CD14-positive monocyte (primary cell): ENCODE data around the gene FHOD3. TPM values are rescaled to one million over a fixed set of nuclear protein-coding genes. Genes with fewer than 3 reads are reported as not detected.

Experiments used
- DNase-seq, 3 donors: peaks; one replicate each; pipeline ENCODE4 v3.0.0-alpha.2; 2011 to 2022
- H2AFZ ChIP-seq: 2 replicates; pipeline ENCODE4 v1.6.0; 2012; ENCODE audit warnings: mild to moderate bottlenecking, low read depth, low read length, inconsistent platforms; ENCODE audit not compliant: insufficient read depth, poor library complexity, severe bottlenecking
- H3K27ac ChIP-seq, 2 donors: 1 replicate in 1 of 2; 2 replicates in 1 of 2; pipeline ENCODE4 v1.5.1; 2012 to 2013; ENCODE audit warnings: low read length in 2 of 2, control low read depth in 1 of 2, inconsistent platforms in 1 of 2, low read depth in 1 of 2, mild to moderate bottlenecking in 1 of 2
- H3K27me3 ChIP-seq, 2 donors: one replicate each; pipeline versions ENCODE4 v1.6.0 to v1.6.1; 2011 to 2013; ENCODE audit warnings: low read length in 2 of 2; ENCODE audit not compliant: control insufficient read depth in 2 of 2, insufficient read depth in 2 of 2
- H3K36me3 ChIP-seq, 2 donors: replicated peaks in 1 of 2; 1 replicate in 1 of 2; 2 replicates in 1 of 2; pipeline versions ENCODE4 v1.5.1 to v1.6.1; 2012 to 2013; ENCODE audit warnings: low read length in 2 of 2, control low read depth in 1 of 2, inconsistent platforms in 1 of 2, mild to moderate bottlenecking in 1 of 2; ENCODE audit not compliant: insufficient read depth in 2 of 2, control insufficient read depth in 1 of 2
- H3K4me1 ChIP-seq, 2 donors: 1 replicate in 1 of 2; 2 replicates in 1 of 2; pipeline versions ENCODE4 v1.5.1 to v1.6.1; 2012 to 2013; ENCODE audit warnings: low read length in 2 of 2, control low read depth in 1 of 2, inconsistent platforms in 1 of 2, mild to moderate bottlenecking in 1 of 2, moderate library complexity in 1 of 2; ENCODE audit not compliant: insufficient read depth in 2 of 2, control insufficient read depth in 1 of 2
- H3K4me2 ChIP-seq: replicated peaks from 2 replicates; pipeline ENCODE3; 2012; ENCODE audit warnings: low read length, moderate library complexity, mild to moderate bottlenecking; ENCODE audit not compliant: poor library complexity, severe bottlenecking; ENCODE audit errors: extremely low read depth
- H3K4me3 ChIP-seq, 3 experiments: fragments of 200-600 bp in 1 of 3; sonication (generic) in 1 of 3; replicated peaks in 1 of 3; 1 replicate in 2 of 3; 2 replicates in 1 of 3; pipeline ENCODE4 v1.5.1; 2011 to 2013; ENCODE audit warnings: low read length in 3 of 3, mild to moderate bottlenecking in 3 of 3, control low read depth in 2 of 3, low read depth in 2 of 3, inconsistent platforms in 1 of 3, moderate library complexity in 1 of 3
- H3K79me2 ChIP-seq: 2 replicates; pipeline ENCODE4 v1.6.0; 2012; ENCODE audit warnings: mild to moderate bottlenecking, control low read depth, inconsistent platforms, low read length, moderate library complexity; ENCODE audit not compliant: insufficient read depth
- H3K9ac ChIP-seq: 2 replicates; pipeline ENCODE4 v1.6.0; 2017; ENCODE audit warnings: low read length, mild to moderate bottlenecking; ENCODE audit not compliant: insufficient read depth, poor library complexity, severe bottlenecking
- H3K9me3 ChIP-seq, 2 donors: replicated peaks in 1 of 2; 1 replicate in 1 of 2; 2 replicates in 1 of 2; pipeline versions ENCODE4 v1.5.1 to v1.6.1; 2012 to 2013; ENCODE audit warnings: low read length in 2 of 2, control low read depth in 1 of 2; ENCODE audit not compliant: control insufficient read depth in 1 of 2, insufficient read depth in 1 of 2
- H4K20me1 ChIP-seq: 2 replicates; pipeline ENCODE4 v1.6.0; 2012; ENCODE audit warnings: mild to moderate bottlenecking, low read length, control low read depth, moderate library complexity; ENCODE audit not compliant: insufficient read depth
- H3K27ac Mint-ChIP-seq, 7 donors: one replicate each; pipeline ENCODE4 v1.8.0; 2020; ENCODE audit warnings: mild to moderate bottlenecking in 7 of 7, mixed read lengths in 7 of 7, moderate library complexity in 6 of 7, inconsistent platforms in 2 of 7
- H3K27me3 Mint-ChIP-seq, 3 donors: one replicate each; pipeline ENCODE4 v1.8.0; 2021 to 2022; ENCODE audit warnings: low read depth in 3 of 3, mild to moderate bottlenecking in 3 of 3, mixed read lengths in 3 of 3, moderate library complexity in 3 of 3, inconsistent platforms in 1 of 3
- H3K36me3 Mint-ChIP-seq, 2 donors: one replicate each; pipeline ENCODE4 v1.8.0; 2020; ENCODE audit warnings: mixed read lengths in 2 of 2, inconsistent platforms in 1 of 2, mild to moderate bottlenecking in 1 of 2
- H3K4me1 Mint-ChIP-seq: one replicate; pipeline ENCODE4 v1.8.0; 2020; ENCODE audit warnings: mild to moderate bottlenecking, mixed read lengths
- H3K4me3 Mint-ChIP-seq, 2 donors: one replicate each; pipeline ENCODE4 v1.8.0; 2020; ENCODE audit warnings: mild to moderate bottlenecking in 2 of 2, mixed read lengths in 2 of 2, moderate library complexity in 1 of 2
- H3K9me3 Mint-ChIP-seq, 7 donors: one replicate each; pipeline ENCODE4 v1.8.0; 2020 to 2022; ENCODE audit warnings: mixed read lengths in 7 of 7, mild to moderate bottlenecking in 6 of 7, moderate library complexity in 6 of 7, inconsistent platforms in 2 of 7
- WGBS: methylation state at CpG from one replicate; pipeline ENCODE4 v1.1.5; 2013; ENCODE audit warnings: missing lambda C conversion rate; ENCODE audit not compliant: insufficient coverage; 5-methylcytosine and 5-hydroxymethylcytosine counted together
- intact Hi-C, 2 donors: fragments of 100-400 bp; cut with micrococcal nuclease; formaldehyde crosslinking; loops; one replicate each; pipeline versions ENCODE4 v1.15.0 to v1.15.1; 2023
- polyA plus RNA-seq, 3 donors: library from polyadenylated mRNA; depleted of rRNA in 1 of 3; unstranded in 2 of 3; stranded (reverse) in 1 of 3; fragments of 300-500 nt in 2 of 3; fragments of >200 nt in 1 of 3; fragmentation: Illumina TruSeq in 2 of 3; gene quantifications; 1 replicate in 2 of 3; 2 replicates in 1 of 3; pipeline ENCODE4 v1.2.3, GENCODE V29; 2012 to 2021
- TF ChIP-seq, protein P1 (sequence below): fragments of 200-600 bp; IDR thresholded peaks from one replicate; pipeline ENCODE4 v1.8.0; 2022; ENCODE audit warnings: antibody characterized with exemption, mild to moderate bottlenecking

Gene FHOD3
- polyA plus RNA-seq, 3 donors, result not detected

DNA sequence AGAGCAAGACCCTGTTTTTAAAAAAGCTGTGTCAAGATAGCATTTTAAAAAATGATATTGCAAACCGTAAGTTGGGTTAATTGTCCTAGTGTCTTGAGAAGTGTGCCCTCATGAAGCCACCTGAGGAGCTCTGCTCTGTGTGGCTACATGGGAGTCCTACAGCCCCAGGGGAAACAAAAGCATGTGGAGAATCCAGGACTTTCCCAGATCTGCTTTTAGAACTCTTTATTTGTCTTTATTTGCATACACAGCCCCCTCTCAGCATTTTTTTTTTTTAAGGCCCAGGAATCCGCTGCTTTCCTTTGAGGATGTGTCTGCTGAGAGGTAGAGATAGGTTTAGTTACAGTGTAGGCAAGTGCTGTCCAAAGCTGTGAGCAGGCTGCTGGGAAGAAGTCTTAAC lies 219.2 kb downstream of the FHOD3 start:
- intact Hi-C loops, result no loop called here
- Mint-ChIP-seq H3K27me3 (peaks cover 2 to 7% (median 3%) of the 10 kb centered on the region in 3 donors), H3K36me3 (no peaks in the 10 kb centered on the region), H3K4me1 (no peaks in the 10 kb centered on the region), H3K27ac (no peak overlapping the region), H3K9me3 (peaks cover 0 to 9% (median 0%) of the 10 kb centered on the region in 7 donors), H3K4me3 (no peak overlapping the region)
- H3K36me3 ChIP-seq, result no peaks in the 10 kb centered on the region
- WGBS, result 100% methylated on average over 1 of the region's 2 CpGs
- H3K27ac ChIP-seq, result no peak overlapping the region
- TF ChIP-seq, protein P1, sequence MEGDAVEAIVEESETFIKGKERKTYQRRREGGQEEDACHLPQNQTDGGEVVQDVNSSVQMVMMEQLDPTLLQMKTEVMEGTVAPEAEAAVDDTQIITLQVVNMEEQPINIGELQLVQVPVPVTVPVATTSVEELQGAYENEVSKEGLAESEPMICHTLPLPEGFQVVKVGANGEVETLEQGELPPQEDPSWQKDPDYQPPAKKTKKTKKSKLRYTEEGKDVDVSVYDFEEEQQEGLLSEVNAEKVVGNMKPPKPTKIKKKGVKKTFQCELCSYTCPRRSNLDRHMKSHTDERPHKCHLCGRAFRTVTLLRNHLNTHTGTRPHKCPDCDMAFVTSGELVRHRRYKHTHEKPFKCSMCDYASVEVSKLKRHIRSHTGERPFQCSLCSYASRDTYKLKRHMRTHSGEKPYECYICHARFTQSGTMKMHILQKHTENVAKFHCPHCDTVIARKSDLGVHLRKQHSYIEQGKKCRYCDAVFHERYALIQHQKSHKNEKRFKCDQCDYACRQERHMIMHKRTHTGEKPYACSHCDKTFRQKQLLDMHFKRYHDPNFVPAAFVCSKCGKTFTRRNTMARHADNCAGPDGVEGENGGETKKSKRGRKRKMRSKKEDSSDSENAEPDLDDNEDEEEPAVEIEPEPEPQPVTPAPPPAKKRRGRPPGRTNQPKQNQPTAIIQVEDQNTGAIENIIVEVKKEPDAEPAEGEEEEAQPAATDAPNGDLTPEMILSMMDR, result no peak
- H3K27me3 ChIP-seq, result no peaks in the 10 kb centered on the region
- no peak overlapping the region for H3K9ac ChIP-seq
- H3K4me2 ChIP-seq, result no peak overlapping the region
- H4K20me1 ChIP-seq, result no peaks in the 10 kb centered on the region
- H2AFZ ChIP-seq, result no peak overlapping the region
- H3K9me3 ChIP-seq, result no peaks in the 10 kb centered on the region
- H3K79me2 ChIP-seq, result no peaks in the 10 kb centered on the region
- H3K4me3 ChIP-seq, result no peak overlapping the region
- no peak for DNase-seq
- no peaks in the 10 kb centered on the region for H3K4me1 ChIP-seq

GRCh38 chr18:36518839-36519238 lies 221.3 kb downstream of the FHOD3 start:
- intact Hi-C loops, result no loop called here
- H3K27me3 Mint-ChIP-seq, result peaks cover 1 to 3% (median 1%) of the 10 kb centered on the region in 3 donors

More at GRCh38 chr18:36518839-36519238, 221.3 kb downstream of the FHOD3 start:
- Mint-ChIP-seq H3K4me3 (no peak overlapping the region), H3K9me3 (peaks cover 0 to 8% (median 0%) of the 10 kb centered on the region in 7 donors), H3K27ac (no peak overlapping the region), H3K4me1 (no peaks in the 10 kb centered on the region), H3K36me3 (no peaks in the 10 kb centered on the region)
- no peaks in the 10 kb centered on the region for H3K79me2 ChIP-seq
- no peak overlapping the region for H3K9ac ChIP-seq
- no peak overlapping the region for H3K4me3 ChIP-seq
- no peaks in the 10 kb centered on the region for H3K36me3 ChIP-seq
- H3K9me3 ChIP-seq, result no peaks in the 10 kb centered on the region
- 38% methylated on average over 1 of the region's 3 CpGs for WGBS
- no peak overlapping the region for H2AFZ ChIP-seq
- H3K4me2 ChIP-seq, result no peak overlapping the region
- no peak for DNase-seq
- H4K20me1 ChIP-seq, result no peaks in the 10 kb centered on the region
- H3K4me1 ChIP-seq, result no peaks in the 10 kb centered on the region
- no peak overlapping the region for H3K27ac ChIP-seq
- TF ChIP-seq, protein P1, result no peak
- H3K27me3 ChIP-seq, result no peaks in the 10 kb centered on the region
